ENCODE measurements around the gene PGAP6.

DNA sequence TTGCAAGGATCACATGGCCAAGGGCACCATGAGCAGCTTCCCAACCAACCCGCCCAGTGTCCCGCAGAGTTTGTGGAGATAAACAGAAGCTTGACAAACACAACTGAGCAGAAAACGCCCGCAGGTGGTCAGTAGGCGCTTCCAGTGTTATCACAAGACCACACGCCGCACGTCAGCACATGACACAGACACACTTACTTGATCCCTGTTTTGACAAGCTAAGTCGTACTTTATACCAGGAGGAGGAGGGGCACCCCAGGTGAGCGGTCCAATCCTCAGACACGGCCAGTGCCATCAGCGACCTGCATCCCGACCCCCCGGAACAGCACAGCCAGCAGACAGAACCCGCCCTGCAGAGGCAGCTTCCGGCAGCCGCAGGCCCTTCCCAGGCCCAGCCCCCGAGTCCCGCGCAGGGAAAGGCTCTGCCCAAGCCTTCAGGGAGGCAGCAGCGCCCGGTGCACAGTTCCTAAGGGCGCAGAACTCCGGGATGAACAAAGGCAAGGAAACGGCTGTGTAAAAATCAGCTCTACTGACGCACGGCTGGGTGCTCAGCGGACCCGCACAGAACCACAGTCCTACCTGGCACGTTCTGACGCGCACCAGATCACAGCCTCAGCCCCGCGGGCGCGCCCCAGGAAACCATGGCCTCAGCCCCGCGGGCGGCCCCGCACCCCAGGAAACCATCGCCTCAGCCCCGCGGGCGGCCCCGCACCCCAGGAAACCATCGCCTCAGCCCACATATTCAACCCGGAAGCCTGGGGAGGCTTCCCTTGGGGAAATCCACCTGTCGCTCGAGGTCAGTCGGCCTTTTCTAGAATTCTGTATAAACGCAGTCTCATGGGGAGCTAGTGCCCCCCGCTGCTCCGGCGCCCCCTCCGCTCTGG is 57.1 kb downstream of the PGAP6 start:
- no peak for TF ChIP-seq CTCF (IDR thresholded peaks at IDR 0.05; ENCODE audit: low read depth, low read length, poor library complexity, severe bottlenecking)
- TF ChIP-seq EZH2phosphoT487 (IDR thresholded peaks at IDR 0.05; ENCODE audit: borderline replicate concordance, low read length), result no peak
